ENCODE results near the gene PLXNA4. TPM values are rescaled to one million over a fixed set of nuclear protein-coding genes. Genes with fewer than 3 reads are reported as not detected.

PLXNA4 gene
- total and polyA plus RNA-seq, 3 donors from 2014 or later, result 3.4 to 5.5 (median 3.8) TPM

DNA sequence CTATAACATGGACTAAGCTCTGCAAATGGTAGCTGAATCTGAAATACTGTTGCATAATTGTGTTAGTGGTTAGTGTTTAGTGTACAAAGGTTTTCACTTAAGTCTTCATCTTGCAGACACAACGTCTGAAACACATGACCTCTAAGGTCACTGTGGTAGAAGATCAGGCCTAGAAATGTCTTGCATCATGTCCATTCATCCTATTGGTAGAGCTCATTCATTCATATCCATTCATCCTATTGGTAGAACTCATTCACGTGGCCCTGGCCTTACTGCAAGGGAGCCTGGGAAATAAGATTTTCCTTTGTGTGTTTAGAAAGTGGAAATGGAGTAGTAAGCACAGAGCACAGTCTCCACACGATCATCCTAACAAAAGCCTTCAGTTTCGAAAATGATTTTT lies 485.8 kb downstream of the PLXNA4 start:
- TF ChIP-seq, protein P1, sequence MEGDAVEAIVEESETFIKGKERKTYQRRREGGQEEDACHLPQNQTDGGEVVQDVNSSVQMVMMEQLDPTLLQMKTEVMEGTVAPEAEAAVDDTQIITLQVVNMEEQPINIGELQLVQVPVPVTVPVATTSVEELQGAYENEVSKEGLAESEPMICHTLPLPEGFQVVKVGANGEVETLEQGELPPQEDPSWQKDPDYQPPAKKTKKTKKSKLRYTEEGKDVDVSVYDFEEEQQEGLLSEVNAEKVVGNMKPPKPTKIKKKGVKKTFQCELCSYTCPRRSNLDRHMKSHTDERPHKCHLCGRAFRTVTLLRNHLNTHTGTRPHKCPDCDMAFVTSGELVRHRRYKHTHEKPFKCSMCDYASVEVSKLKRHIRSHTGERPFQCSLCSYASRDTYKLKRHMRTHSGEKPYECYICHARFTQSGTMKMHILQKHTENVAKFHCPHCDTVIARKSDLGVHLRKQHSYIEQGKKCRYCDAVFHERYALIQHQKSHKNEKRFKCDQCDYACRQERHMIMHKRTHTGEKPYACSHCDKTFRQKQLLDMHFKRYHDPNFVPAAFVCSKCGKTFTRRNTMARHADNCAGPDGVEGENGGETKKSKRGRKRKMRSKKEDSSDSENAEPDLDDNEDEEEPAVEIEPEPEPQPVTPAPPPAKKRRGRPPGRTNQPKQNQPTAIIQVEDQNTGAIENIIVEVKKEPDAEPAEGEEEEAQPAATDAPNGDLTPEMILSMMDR (IDR thresholded peaks at IDR 0.05), result no peak
- no peak for TF ChIP-seq POLR2A (IDR thresholded peaks at IDR 0.05)
- 79 to 84% methylated on average over 4 of the region's 4 CpGs for WGBS, 2 donors
- Histone ChIP-seq H3K36me3 (ENCODE audit: low read depth, missing control alignments) (no peaks in the 10 kb centered on the region), H3K9me3 (no peaks in the 10 kb centered on the region), H3K4me1 (no peaks in the 10 kb centered on the region), H3K27ac (no peak overlapping the region), H3K27me3 (no peaks in the 10 kb centered on the region), H3K4me3 (no peak overlapping the region)
- DNase-seq, result no peak
- intact Hi-C loops (cut with DNase I; ENCODE audit: low total_unique reads), result no loop called here

DNA sequence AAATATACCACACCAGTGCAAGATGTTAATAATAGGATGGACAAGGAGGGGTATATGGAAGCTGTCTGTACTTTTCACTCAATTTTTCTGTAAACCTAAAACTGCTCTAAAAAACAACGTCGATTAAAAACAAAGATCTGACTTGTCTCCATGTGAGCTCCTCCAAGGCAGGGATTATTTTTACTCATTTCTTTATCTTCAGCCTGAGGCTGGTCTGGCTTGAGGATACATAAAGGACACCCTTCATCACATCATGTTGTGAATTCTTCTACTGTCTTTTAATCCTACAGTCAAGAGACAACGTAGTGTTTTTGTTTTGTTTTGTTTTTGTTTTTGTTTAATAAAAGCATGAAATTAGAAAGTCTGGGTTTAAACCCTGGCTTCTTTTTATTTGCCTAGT lies 486.9 kb downstream of the PLXNA4 start:
- Histone ChIP-seq H3K27ac (no peak overlapping the region), H3K9me3 (no peaks in the 10 kb centered on the region), H3K4me1 (no peaks in the 10 kb centered on the region), H3K36me3 (ENCODE audit: low read depth, missing control alignments) (no peaks in the 10 kb centered on the region), H3K4me3 (no peak overlapping the region), H3K27me3 (no peaks in the 10 kb centered on the region)
- no peak for DNase-seq
- 76 to 85% methylated on average over 3 of the region's 3 CpGs for WGBS, 2 donors
- TF ChIP-seq POLR2A (IDR thresholded peaks at IDR 0.05), result no peak
- TF ChIP-seq, protein P1 (IDR thresholded peaks at IDR 0.05), result no peak
- intact Hi-C loops (cut with DNase I; ENCODE audit: low total_unique reads), result no loop called here

DNA sequence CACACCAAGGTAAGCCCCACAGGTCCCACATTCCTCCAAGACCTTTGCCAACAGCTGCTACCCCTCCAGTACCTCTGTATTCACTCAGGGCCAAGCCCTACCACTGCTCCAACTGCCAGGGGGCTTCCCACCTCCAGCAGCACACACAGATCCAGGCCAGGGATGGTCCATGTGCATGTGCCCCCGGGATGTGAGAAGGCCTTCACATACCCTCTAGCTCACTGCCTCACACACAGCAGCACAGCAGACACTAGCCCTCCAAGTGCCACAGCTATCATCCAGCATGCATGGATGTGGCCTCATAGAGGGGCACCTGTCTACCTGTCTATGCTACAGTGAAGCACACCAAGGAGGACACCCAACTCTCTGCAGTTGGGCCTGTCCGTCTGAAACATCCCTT lies 488.8 kb downstream of the PLXNA4 start:
- 100% methylated on average over 1 to 2 of the region's 2 CpGs for WGBS, 2 donors

DNA sequence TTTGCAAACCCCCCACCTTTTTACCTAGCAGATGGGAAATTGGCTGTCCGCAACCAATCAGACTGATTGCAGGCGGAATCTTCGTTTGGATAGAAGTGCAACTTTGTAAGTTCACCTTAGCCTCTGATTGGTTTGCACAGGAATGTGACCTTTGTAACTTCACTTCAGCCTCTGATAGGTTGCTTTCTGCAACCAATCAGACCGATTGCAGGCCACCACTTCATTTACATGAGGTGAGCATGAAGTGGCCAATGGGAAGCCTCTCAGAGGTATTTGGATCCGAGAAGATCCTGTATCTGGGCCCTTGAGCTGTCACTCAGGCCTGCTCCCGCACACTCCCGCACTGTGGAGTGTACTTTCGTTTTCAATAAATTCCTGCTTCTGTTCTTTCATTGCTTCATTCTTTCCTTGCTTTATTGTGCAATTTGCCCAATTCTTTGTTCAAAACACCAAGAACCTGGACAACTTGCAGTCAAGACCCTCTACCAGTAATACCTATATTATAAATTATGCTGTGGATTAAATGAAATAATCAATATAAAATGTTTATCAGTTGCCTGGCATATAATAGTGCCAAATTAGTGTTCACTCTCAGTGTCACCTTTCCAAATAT lies 491.4 kb downstream of the PLXNA4 start:
- 72 to 81% methylated on average over 8 of the region's 8 CpGs for WGBS, 2 donors
- Histone ChIP-seq H3K4me1 (no peaks in the 10 kb centered on the region), H3K9me3 (no peaks in the 10 kb centered on the region), H3K27me3 (no peaks in the 10 kb centered on the region), H3K4me3 (no peak overlapping the region), H3K36me3 (ENCODE audit: low read depth, missing control alignments) (no peaks in the 10 kb centered on the region), H3K27ac (no peak overlapping the region)
- TF ChIP-seq, protein P1 (IDR thresholded peaks at IDR 0.05), result no peak
- no peak for TF ChIP-seq POLR2A (IDR thresholded peaks at IDR 0.05)
- intact Hi-C loops (cut with DNase I; ENCODE audit: low total_unique reads), result no loop called here
- no peak for DNase-seq

More for the DNA sequence above, 488.8 kb downstream of the PLXNA4 start:
- Histone ChIP-seq H3K36me3 (ENCODE audit: low read depth, missing control alignments) (no peaks in the 10 kb centered on the region), H3K4me1 (no peaks in the 10 kb centered on the region), H3K27me3 (no peaks in the 10 kb centered on the region), H3K27ac (no peak overlapping the region), H3K9me3 (no peaks in the 10 kb centered on the region), H3K4me3 (no peak overlapping the region)
- intact Hi-C loops (cut with DNase I; ENCODE audit: low total_unique reads), result no loop called here
- no peak for DNase-seq
- TF ChIP-seq, protein P1 (IDR thresholded peaks at IDR 0.05), result no peak
- TF ChIP-seq POLR2A (IDR thresholded peaks at IDR 0.05), result no peak

DNA sequence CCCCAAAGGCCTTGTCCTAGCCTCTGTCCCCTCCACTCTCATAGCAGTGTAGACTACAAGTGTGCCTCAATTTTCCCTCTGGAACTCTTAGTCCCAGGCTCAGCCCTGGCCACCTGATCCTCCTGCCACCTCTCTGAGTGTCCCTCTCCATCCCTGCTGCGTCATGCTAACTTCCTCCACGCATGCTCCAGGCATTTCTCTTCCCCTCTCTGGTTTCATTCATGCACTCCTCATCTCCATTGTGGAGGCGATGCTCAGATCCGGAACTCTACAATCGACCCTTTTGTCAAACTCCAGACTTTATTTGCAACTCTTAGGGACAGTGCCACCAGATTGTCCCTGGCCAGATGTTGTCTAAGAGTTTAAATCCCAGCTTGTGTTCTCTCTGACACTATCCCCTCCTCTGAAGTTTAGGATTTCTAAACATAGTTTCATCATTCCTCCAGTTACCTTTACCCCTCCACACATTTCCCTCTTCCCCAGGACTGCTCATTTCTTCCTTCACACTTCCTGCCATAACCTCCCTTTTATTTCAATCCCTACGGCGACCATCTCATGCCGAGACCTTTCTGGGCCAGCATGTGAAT lies 492.6 kb downstream of the PLXNA4 start:
- TF ChIP-seq, protein P1 (IDR thresholded peaks at IDR 0.05), result no peak
- TF ChIP-seq POLR2A (IDR thresholded peaks at IDR 0.05), result no peak
- no peaks in the 10 kb centered on the region for H3K27me3 ChIP-seq
- no peak overlapping the region for H3K4me3 ChIP-seq
- no peak for DNase-seq
- intact Hi-C loops (cut with DNase I; ENCODE audit: low total_unique reads), result no loop called here
- H3K4me1 ChIP-seq, result no peaks in the 10 kb centered on the region
- H3K27ac ChIP-seq, result no peak overlapping the region
- H3K9me3 ChIP-seq, result no peaks in the 10 kb centered on the region
- H3K36me3 ChIP-seq (ENCODE audit: low read depth, missing control alignments), result no peaks in the 10 kb centered on the region
- 89 to 92% methylated on average over 8 of the region's 8 CpGs for WGBS, 2 donors
